HG02938 (cell line): ENCODE measurements around the gene NSMCE3.

ENCODE experiments used
- ATAC-seq: cut with Tn5 transposase; IDR thresholded peaks from one replicate; pipeline ENCODE4 v1.9.1; 2021; ENCODE audit warnings: mild to moderate bottlenecking, moderate library complexity; ENCODE audit not compliant: unreplicated experiment

The NSMCE3 gene

GRCh38 chr15:29222129-29222853 lies 47.3 kb downstream of the NSMCE3 start:
- no peak for ATAC-seq

DNA sequence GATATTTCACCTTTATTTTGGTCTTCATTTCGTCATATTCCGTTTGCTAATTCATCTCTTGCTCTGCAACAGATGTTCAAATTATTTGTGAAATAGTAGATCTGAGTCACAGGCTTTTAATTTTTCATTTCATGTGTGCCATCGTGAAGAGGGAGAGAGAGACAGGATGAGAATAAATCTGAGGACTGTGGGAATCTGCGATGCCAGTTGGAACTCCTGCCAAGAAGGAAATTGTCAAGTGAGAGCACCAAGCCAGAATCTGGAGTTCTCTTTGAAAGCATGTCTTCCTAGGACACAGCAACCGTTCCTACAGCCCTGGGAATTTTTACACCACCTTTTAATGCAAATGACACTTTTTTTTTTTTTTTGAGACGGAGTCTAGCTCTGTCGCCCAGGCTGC lies 48.8 kb downstream of the NSMCE3 start:
- no peak for ATAC-seq

- no peak for ATAC-seq
Observed at GRCh38 chr15:29216955-29217354, 52.7 kb downstream of the NSMCE3 start.
